Measurements from ENCODE around the gene UBTF. TPM values are rescaled to one million over a fixed set of nuclear protein-coding genes. Genes with fewer than 3 reads are reported as not detected.

Gene UBTF
- polyA plus RNA-seq, 6 donors from 2014 or later = 20.2 to 77.3 (median 43.0) TPM

DNA sequence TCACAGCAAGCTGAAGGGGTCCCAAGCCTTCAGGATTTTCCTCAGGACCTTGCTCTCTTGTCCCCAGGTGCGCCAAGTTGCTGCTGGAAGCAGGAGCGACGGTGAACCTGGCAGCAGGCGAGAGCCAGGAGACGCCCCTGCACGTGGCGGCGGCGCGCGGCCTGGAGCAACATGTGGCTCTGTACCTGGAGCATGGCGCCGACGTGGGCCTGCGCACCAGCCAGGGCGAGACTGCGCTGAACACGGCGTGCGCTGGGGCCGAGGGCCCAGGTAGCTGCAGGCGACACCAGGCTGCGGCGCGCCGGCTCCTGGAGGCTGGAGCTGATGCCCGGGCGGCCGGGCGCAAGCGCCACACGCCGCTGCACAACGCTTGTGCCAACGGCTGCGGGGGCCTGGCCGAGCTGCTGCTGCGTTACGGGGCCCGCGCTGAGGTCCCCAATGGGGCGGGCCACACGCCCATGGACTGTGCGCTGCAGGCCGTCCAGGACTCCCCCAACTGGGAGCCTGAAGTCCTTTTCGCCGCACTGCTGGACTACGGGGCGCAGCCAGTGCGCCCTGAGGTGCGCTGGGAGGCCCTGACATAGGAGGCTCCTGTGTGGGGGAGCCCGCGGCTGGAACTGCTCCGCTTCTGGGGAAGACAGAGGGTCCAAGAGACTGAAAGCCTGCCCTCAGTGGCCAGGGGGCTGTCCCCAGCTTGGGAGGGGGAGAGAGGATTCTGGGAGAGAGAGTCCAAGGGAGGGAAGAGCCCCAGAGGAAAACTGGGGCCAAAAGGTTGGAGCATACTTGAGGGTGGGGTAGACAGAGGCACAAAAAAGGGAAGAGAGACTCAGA, 42.6 kb downstream of the UBTF start:
- Mint-ChIP-seq H3K36me3 (peaks cover 5 to 12% of the 10 kb centered on the region in 2 donors), H3K4me1 (peaks cover 3 to 8% (median 3%) of the 10 kb centered on the region in 3 donors), H3K9me3 (no peaks in the 10 kb centered on the region), H3K27ac (no peak overlapping the region), H3K4me3 (no peak overlapping the region), H3K27me3 (no peaks in the 10 kb centered on the region)
- ATAC-seq (ENCODE audit: low read depth in 2 of 2) (no peak), DNase-seq (no peak)

DNA sequence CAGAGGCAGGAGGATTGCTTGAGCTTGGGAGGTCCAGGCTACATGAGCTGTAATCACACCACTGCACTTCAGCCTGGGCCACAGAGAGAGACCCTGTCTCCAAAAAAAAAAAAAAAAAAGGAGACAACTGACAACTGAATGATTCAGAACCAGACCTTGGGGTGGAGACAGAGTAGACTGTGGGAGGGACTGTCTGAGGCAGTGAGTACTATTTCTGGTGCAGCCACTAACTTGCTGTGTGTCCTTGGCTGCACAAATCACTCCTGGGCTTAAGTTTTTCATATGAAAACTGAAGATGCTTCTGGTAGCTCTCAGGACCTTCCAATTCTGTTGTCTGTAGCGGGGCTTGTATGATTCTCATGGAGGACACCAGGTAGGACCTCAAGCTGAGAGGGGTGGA, 43.2 kb downstream of the UBTF start:
- H3K27me3 Mint-ChIP-seq = no peaks in the 10 kb centered on the region
- peak overlapping the region in 1 of 6 donors; percentile 21 for H3K27ac Mint-ChIP-seq
- H3K4me3 Mint-ChIP-seq = no peak overlapping the region
- no peak for ATAC-seq (ENCODE audit: low read depth in 2 of 2)
- H3K36me3 Mint-ChIP-seq = peaks cover 5 to 8% of the 10 kb centered on the region in 2 donors
- peaks cover 0 to 4% (median 0%) of the 10 kb centered on the region in 3 donors for H3K4me1 Mint-ChIP-seq
- DNase-seq = no peak
- H3K9me3 Mint-ChIP-seq = no peaks in the 10 kb centered on the region

DNA sequence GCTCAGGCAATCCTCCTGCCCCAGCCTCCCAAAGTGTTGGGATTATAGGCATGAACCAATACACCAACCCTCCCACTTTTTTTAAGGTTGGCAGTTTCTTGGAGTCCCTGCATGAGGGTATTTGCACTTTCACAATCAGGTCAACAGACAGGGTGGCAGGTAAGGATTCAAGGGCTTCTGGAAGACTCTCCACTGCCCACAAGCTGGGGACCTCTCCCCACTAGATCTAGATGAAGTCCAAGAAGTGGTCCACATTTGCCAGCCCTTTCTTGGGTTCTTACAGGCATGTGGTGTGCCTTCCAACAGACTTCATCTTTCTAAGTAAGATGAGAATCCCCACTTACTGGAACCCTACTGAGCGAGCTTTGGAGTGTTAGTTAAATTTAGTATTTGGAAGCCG, 45.0 kb downstream of the UBTF start:
- H3K27ac Mint-ChIP-seq = no peak overlapping the region
- H3K27me3 Mint-ChIP-seq = no peaks in the 10 kb centered on the region
- ATAC-seq (ENCODE audit: low read depth in 2 of 2) (no peak), DNase-seq (no peak)
- H3K36me3 Mint-ChIP-seq = peaks cover 5 to 8% of the 10 kb centered on the region in 2 donors
- H3K4me3 Mint-ChIP-seq = no peak overlapping the region
- peaks cover 4 to 11% (median 10%) of the 10 kb centered on the region in 3 donors for H3K4me1 Mint-ChIP-seq
- no peaks in the 10 kb centered on the region for H3K9me3 Mint-ChIP-seq

DNA sequence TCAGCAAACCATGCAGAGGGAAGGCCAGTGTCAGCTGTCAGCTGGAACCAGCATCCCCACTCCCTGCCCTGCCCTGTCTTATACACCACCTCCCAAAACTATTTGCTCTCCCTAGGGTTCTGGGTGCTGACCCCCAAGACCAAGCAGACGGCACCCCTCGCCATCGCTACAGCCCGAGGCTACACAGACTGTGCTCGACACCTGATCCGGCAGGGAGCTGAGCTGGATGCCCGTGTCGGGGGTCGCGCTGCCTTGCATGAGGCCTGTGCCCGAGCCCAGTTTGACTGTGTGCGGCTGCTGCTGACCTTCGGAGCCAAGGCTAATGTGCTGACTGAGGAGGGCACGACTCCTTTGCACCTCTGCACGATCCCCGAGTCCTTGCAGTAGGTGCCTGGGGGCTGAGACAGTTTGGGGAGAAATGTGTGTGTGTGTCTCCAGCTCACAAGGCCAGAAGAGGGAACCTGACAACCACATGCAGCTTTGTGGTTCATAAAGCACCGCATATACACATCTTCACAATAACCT, 47.5 kb downstream of the UBTF start:
- Mint-ChIP-seq H3K4me3 (no peak overlapping the region), H3K4me1 (peaks cover 10 to 20% (median 12%) of the 10 kb centered on the region in 3 donors), H3K9me3 (no peaks in the 10 kb centered on the region), H3K27me3 (no peaks in the 10 kb centered on the region), H3K36me3 (no peaks in the 10 kb centered on the region), H3K27ac (peak overlapping the region in 2 of 6 donors; percentile 15 to 73)
- ATAC-seq (ENCODE audit: low read depth in 2 of 2) (no peak), DNase-seq (no peak)

DNA sequence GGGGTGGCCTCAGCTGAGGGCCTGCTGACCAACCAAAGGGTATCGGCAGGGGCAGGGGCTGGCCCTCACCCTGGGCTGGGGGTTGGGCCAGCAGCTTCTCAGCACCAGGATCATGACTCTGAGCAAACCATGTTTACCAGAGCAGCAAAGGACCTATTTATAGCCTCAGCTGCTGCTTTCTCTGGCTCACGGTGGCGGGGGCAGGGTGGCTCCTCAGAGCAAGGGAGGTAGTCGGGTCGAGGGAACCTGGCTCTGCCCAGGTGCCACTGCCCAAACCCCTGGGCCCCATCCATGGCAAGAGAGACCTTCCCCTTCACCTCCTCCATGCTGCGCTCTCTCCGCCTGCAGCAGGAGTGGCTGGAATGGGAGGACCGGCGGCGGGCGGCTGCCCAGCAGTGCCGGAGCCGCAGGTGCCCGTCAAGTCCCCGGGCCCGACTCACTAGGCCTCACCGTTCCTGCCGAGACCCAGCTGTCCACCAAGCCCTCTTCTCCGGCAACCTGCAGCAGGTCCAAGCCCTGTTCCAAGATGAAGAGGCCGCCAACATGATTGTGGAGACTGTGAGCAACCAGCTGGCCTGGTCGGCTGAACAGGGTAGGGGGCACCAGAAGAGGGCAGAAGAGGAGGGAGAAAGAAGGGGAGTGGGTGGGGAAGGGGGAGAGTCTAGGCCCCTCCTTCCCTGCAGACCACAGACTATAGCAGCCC, 48.8 kb downstream of the UBTF start, which contains the start of gene ASB16:
Gene ASB16 (plus strand): TSS at position 206 of the 703 bp plus-strand sequence. CDS start 86 bp downstream, at position 292.
- H3K9me3 Mint-ChIP-seq = no peaks in the 10 kb centered on the region
- H3K36me3 Mint-ChIP-seq = no peaks in the 10 kb centered on the region
- H3K27me3 Mint-ChIP-seq = no peaks in the 10 kb centered on the region
- H3K4me3 Mint-ChIP-seq = no peak within 1 kb of the TSS
- ATAC-seq (ENCODE audit: low read depth in 2 of 2) (no peak), DNase-seq (no peak)
- H3K27ac Mint-ChIP-seq = peak within 1 kb of the TSS in 3 of 6 donors; percentile 28 to 59 (median 29)
- H3K4me1 Mint-ChIP-seq = peaks cover 12 to 20% (median 14%) of the 10 kb centered on the region in 3 donors

DNA sequence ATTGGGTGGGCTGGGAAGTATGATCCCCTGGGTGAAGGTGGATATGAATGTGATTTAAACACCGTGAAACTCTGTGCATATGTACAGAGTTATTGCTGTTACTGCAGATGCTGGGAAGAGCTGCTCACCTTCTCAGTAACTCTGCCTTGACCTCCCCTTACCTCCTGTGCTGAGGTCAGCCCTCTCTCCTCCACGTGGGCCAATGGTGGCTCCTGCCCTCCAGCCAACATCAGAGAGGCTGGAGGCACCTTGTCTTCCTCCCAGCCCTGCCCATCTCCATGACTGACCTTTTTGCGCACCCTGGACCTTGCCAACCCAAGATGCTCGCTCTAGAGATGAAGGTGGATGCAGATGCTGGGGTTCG, 49.4 kb downstream of the UBTF start:
- Mint-ChIP-seq H3K4me3 (no peak overlapping the region), H3K4me1 (peaks cover 12 to 20% (median 14%) of the 10 kb centered on the region in 3 donors), H3K36me3 (no peaks in the 10 kb centered on the region), H3K27me3 (no peaks in the 10 kb centered on the region), H3K27ac (peak overlapping the region in 2 of 6 donors; percentile 22 to 59), H3K9me3 (no peaks in the 10 kb centered on the region)
- no peak for ATAC-seq (ENCODE audit: low read depth in 2 of 2)
- no peak for DNase-seq

DNA sequence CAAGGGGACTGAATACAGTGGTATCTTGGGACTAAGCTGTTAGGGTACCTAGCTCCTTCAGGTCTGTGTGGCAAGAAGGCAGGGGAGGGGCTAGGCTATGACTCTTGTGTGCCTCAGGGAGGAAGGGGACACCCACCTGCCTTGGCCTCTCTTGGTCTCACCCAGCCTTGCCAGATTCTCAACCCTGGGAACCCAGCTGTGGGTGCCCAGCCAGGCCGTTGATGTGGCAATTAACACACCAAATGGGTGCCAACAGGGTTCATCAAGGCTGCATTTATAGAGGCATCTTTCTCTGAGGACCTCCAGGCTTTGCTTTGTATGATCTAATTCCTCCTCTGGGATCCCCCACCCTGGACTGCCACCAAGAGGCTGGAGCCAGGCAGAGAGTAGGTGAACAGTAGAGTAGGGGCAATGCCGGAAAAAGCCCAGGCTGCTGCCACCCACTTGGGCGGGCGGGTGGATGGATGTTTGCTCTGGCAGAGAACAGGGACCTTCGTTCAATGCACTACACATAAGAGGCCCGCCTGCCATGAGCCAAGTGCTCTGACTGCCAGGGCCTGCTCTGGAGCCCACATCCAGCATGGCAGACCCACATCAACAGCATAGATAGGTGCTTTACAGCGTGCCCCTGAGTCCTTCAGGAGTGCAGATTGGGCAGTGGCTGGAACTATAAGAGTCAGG, 52.2 kb downstream of the UBTF start:
- H3K27me3 Mint-ChIP-seq = no peaks in the 10 kb centered on the region
- no peak overlapping the region for H3K4me3 Mint-ChIP-seq
- no peaks in the 10 kb centered on the region for H3K36me3 Mint-ChIP-seq
- H3K4me1 Mint-ChIP-seq = peaks cover 12 to 20% (median 14%) of the 10 kb centered on the region in 3 donors
- peak overlapping the region in 2 of 6 donors; percentile 22 to 42 for H3K27ac Mint-ChIP-seq
- ATAC-seq (ENCODE audit: low read depth in 2 of 2) (no peak), DNase-seq (no peak)
- H3K9me3 Mint-ChIP-seq = no peaks in the 10 kb centered on the region

DNA sequence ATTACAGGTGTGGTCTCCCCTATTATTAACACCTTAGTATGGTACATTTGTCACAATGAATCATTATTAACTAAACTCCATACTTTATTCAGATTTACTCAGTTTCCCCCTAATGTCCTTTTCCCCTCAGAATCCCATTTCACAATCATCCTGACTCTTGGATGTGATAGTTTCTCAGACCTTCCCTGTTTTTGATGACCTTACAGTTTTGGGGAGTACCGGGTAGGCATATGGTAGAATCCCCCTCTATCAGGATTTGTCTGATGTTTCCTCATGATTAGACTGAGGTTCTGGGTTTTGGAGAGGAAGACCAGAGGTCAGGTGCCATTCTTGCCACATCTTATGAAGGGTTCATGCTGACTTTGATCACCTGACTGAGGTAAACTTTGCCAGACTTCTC, 55.0 kb downstream of the UBTF start:
- H3K36me3 Mint-ChIP-seq = no peaks in the 10 kb centered on the region
- no peak overlapping the region for H3K27ac Mint-ChIP-seq
- H3K4me3 Mint-ChIP-seq = no peak overlapping the region
- peaks cover 8 to 10% (median 8%) of the 10 kb centered on the region in 3 donors for H3K4me1 Mint-ChIP-seq
- DNase-seq (no peak), ATAC-seq (ENCODE audit: low read depth in 2 of 2) (no peak)
- no peaks in the 10 kb centered on the region for H3K9me3 Mint-ChIP-seq
- H3K27me3 Mint-ChIP-seq = no peaks in the 10 kb centered on the region

DNA sequence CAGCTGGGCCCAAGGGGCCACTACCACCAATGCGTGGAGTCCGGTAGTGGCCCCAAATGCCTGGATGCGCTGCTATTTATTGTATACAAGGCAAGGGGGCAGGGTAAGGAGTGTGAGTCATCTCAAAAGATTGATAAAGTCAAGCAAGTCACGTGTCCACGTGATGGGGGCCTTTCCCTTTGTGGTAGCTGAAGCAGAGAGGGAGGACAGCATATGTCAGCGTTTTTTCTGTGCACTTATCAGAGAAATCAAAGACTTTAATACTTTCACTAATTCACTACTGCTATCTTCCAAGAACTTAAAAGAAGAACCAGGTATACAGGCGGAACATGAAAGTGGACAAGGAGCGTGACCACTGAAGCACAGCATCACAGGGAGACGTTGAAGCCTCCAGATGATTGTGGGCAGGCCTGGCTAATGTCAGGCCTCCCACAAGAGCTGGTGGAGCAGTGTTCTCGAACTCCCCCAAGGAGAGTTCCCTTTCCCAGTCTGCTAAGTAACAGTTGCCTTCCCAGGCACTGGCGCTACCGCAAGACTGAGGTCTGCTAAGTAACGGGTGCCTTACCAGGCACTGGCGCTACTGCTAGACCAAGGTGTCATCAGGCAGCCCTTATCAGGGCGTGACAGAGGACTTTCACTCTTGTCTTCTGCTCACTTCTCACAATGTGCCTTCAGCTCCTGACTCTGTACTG, 59.8 kb downstream of the UBTF start:
- no peak for ATAC-seq (ENCODE audit: low read depth in 2 of 2)
- no peaks in the 10 kb centered on the region for H3K9me3 Mint-ChIP-seq
- no peak overlapping the region for H3K27ac Mint-ChIP-seq
- no peak overlapping the region for H3K4me3 Mint-ChIP-seq
- no peaks in the 10 kb centered on the region for H3K27me3 Mint-ChIP-seq
- no peaks in the 10 kb centered on the region for H3K36me3 Mint-ChIP-seq
- H3K4me1 Mint-ChIP-seq = no peaks in the 10 kb centered on the region
- no peak for DNase-seq

DNA sequence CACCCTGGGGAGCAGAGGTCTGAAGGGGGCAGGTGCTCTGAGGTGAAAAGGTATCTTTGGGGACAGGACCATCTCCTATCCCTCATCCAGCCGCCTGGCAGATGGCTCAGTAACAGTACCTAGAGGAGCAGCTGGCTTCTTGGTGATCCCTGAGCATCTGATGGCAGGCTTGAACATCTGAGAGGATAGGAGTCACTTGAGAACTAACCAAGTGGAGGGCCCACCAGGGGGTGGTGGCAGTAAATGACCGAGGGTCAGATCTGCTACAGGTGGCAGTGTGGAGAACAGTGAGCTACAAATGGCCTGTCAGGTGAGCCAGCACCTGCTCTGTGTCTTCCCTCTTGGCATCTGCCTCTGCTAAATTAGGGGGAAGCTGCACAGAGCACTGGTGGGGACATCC, 64.0 kb downstream of the UBTF start:
- DNase-seq = no peak
- H3K4me3 Mint-ChIP-seq = no peak overlapping the region
- peak overlapping the region in 1 of 6 donors; percentile 8 for H3K27ac Mint-ChIP-seq
- ATAC-seq (ENCODE audit: low read depth in 2 of 2) = no peak
- H3K27me3 Mint-ChIP-seq = no peaks in the 10 kb centered on the region
- no peaks in the 10 kb centered on the region for H3K4me1 Mint-ChIP-seq
- H3K36me3 Mint-ChIP-seq = no peaks in the 10 kb centered on the region
- H3K9me3 Mint-ChIP-seq = no peaks in the 10 kb centered on the region
